Activated CD4-positive, alpha-beta T cell treated with anti-CD3 and anti-CD28 coated beads, Interleukin-2, amount 50 U/mL, for 24 hours (primary cell): Measurements from ENCODE around the gene CLEC18B.
"Not testable (repeated sequence)": the region's sequence is repeated elsewhere in the genome, so short reads cannot be mapped to it uniquely, and the experiment has no call there.

Source experiments
- DNase-seq, 2 donors: peaks; one replicate each; pipeline ENCODE4 v3.0.0-alpha.2; 2020; ENCODE audit warnings: low read depth in 1 of 2, low spot score in 1 of 2

The CLEC18B gene

GRCh38 chr16:74407362-74407705 lies 13.9 kb downstream of the CLEC18B start:
- not testable (repeated sequence) for DNase-seq

DNA sequence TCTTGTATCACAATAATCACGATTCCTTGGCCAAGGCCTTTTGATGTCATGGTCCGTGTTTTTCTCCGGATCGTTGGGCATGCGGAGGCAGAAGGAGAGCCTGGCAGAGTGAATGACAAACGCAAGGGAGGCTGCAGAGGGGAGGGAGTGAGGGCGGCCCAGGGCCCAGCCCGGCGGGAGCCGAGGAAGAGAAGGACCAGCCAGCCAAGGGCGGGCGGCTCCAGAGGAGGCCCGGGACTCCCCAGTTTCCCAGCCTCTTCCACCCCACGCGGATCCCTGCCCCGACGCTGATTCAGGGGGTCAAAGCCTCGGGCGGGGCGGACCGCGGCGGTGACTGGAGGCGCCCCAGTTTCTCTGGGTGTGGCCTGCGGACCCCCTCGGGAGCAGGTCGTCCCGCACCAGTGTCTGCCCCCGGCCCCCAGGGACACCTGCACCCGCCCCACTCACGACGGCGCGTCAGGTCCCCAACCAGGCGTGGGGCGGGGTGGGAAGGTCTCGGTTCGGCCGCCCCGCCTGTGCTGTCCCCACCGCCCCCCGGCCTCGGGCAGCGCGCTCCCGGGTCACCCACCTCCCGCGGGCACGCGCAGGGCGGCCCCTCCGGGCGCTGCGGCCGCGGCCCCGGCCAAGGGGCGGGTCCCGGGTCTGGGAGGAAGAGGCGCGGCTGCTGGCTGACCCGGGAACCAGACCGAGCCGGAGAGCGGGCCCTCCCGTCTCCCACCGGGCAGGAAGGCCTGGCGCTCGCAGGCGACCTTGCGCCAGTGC lies 14.5 kb downstream of the CLEC18B start:
- not testable (repeated sequence) for DNase-seq

DNA sequence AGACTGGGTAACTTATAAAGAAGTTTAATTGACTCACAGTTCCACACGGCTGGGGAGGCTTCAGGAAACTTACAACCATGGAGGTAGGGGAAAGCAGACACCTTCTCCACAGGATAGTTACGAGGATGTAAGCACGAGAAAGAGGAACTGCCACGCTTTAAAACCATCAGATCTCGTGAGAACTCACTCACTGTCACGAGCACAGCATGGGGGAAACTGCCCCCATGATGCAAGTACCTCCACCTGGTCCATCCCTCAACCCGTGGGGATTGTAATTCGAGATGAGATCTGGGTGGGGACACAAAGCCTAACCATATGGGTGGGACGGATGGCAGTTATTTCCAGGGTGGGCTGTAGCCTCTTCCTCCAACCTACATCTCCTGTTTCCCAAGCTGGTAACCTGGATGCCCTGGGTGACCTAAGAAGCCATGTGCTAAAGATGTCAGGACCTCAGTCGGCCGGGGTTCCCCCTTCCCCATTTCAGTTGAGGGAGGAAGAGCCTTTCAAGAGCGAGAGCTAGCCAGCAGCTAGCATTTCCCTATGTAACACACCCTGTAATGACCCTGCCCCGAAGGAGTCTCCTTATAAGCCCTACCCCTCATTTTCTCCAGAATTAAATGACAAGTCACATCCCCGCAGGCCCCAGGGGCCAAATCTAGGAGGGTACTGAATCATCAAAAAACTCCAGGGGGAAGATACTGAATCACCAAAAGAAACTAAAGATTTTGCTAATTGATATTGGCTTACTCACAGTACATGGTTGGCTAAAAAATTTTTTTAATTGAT lies 16.9 kb downstream of the CLEC18B start:
- DNase-seq, result not testable (repeated sequence)

DNA sequence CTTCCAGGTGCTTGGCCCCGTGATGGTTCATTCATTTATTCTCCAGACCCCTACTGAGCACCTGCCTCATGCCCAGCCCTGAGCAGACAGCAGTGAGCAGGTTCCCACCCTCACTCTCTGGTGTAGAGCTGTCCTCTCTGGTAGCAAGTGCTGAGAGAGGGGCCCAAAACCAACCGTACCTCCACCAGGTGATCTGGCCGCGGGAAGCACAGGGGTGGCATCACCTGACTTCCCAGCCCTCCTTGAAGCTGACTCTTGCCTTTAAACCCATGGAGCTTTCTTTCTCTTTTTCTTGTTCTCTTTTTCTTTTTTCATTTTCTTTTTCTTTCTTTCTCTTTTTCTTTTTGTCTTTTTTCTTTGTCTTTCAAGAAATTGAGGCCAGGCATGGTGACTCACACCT lies 21.0 kb downstream of the CLEC18B start:
- not testable (repeated sequence) for DNase-seq

DNA sequence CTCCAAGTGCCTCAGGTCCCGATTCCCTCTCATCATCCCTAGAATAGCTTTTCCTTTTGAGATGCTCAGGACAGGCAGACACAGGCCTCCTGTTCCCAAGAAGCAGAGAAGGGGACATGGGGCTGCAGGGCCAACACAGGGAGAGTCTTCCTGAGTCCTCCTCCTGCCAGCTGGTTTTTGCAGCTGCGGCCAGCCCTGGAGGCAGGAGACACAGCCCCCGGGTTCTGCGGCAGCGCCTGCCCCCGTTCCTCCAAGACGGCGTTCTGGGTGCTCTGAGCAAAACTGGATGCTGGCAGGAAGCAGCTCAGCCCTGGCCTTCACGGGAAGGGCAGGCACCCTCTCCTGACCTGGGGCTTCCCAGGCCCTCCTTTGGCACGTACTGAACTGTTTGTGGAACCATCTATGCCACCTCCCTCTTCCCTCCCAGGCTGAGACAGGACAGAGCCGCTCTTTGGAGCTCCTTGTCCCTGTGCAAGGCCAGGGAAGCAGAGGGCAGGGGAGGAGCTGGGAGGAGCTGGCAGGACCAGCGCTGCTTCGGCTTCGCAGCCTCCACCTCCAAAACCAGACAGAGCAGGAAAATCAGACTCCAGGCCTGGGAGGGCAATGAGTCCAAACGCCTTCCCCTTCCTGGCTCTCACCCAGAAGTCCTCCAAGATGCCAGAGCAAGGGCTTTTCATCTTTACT lies 22.9 kb downstream of the CLEC18B start:
- not testable (repeated sequence) for DNase-seq

GRCh38 chr16:74396521-74397017 lies 24.7 kb downstream of the CLEC18B start:
- not testable (repeated sequence) for DNase-seq

DNA sequence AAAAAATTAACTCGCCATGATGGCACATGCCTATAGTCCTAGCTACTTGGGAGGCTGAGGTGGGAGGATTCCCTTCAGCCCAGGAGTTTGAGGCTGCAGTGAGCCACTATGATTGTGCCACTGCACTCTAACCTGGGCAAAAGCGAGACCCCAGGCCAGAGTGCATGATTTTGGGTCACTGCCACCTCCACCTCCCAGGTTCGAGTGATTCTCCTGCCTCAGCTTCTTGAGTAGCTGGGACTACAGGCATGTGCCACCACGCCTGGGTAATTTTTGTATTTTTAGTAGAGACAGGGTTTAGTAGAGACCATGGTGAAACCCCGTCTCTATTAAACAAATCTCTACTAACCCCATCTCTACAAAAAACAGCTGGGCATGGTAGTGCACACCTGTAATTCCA lies 26.7 kb downstream of the CLEC18B start:
- not testable (repeated sequence) for DNase-seq

- not testable (repeated sequence) for DNase-seq
These were observed 27.1 kb downstream of the CLEC18B start for GRCh38 chr16:74394131-74394530.

- not testable (repeated sequence) for DNase-seq
These were observed 29.7 kb downstream of the CLEC18B start for GRCh38 chr16:74391454-74392050.

DNA sequence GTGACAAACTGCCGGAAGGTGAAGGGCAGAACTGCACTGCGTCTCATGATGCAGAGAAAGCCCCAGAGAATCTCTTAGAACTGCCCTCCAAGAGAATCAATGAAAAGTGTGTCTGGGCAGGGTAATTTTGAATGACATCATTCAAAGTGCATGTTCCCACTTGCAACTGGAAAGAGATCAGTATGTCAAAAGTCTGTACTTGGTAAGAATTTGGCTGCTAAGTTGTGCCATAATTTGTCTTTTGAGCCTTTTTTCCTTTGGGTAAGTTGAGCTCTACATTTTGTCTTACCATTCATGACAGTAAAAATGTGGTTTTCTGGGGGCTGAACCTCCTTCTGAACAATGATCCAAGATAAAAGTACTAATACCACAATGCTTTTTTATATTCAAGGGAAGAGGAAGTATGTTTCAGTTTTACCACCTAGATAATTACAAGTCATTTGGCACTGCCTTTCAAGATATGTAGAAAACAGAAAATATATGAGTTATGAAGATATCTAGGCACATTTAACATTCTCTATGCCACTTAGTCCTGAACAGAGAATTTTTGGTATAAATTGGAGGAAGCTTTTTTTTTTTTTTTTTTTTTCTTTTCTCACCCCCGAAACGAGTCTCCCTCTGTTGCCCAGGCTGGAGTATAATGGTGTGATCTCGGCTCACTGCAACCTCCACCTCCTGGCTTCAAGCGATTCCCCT lies 38.8 kb downstream of the CLEC18B start:
- not testable (repeated sequence) for DNase-seq

DNA sequence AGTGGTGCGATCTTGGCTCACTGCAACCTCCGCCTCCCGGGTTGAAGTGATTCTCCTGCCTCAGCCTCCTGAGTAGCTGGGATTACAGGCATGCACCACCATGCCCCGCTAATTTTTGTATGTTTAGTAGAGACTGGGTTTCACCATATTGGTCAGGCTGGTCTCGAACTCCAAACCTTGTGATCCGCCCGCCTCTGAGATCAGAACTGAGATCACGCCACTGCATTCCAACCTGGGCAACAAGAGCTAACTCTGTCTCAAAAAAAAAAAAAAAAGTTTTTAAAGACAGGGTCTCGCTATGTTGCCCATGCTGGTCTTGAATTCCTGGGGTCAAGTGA lies 47.5 kb downstream of the CLEC18B start:
- not testable (repeated sequence) for DNase-seq

DNA sequence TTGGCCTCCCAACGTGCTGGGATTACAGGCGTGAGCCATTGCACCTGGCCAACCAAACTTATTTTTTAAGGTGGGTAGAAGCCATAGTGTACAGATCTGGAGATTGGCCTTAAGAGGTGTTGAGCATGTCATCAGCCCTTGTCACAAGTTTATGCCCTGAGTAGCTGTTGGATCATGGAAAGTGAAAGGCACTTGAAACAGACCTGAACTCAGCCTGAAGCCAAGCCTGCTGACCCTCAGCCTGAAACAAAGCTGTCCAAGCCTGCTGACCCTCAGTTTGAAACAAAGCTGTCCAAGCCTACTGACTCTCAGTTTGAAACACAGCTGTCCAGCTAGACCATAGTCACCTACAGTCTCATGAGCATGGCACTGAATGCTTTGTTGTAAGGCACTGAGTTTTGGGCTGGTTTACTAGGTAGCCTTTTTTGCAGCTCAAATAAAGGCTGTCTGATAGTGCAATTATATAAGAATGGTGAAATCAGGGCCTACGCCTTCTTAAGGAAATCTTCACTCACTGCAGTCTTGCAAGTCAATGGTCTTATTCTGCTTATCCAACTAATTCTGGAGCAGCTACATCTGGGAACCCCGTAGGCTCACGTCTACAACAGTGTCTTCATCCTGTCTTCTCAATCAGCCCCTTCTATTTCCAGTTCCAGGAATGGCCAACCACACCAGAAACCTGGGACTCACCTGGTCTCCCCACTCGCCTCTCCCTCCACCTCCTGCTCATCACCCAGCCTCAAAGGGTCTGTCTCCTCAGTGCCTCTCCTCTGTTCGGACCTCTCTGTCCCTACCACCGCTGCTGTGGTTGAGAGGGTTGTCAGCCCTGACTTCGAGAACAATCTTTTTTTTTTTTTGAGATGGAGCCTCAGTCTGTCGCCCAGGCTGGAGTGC lies 48.1 kb downstream of the CLEC18B start:
- no peak for DNase-seq

GRCh38 chr16:74372369-74372768 lies 48.9 kb downstream of the CLEC18B start:
- DNase-seq, result no peak

- DNase-seq, result not testable (repeated sequence)
These were observed 50.7 kb downstream of the CLEC18B start for GRCh38 chr16:74370338-74371135.

- DNase-seq, result peak; percentile 95 to 96
These were observed 53.0 kb downstream of the CLEC18B start for GRCh38 chr16:74368002-74368911.

DNA sequence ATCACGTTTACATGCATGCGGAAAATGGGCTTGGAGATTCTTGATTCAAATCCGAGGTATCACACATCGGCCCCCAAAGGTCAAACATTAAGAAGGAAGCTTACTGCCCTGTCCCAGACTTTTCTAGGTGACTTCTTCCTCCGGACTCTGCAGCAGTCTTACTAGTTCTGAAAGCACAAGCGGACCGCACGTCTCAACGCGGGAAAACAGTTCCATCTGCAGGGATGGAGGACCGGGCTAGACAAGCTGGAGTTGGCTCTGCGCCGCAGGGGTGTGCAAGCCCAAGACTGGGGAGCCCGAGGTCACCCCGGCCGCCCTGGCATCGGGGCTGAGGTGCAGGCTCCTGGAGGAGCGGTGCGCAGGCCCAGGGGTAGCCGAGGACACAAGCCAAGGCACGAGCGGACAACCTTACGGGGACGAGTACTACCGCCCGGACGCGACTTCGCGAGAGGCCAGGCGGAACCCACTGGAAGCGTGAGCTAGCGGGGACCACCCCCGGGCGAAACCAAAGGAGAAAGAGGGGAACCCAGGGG lies 53.7 kb downstream of the CLEC18B start:
- DNase-seq, result peak in 1 of 2 donors; percentile 13
